Activated CD4-positive, alpha-beta T cell treated with anti-CD3 and anti-CD28 coated beads, Interleukin-2, amount 10 ng/mL, durations not matched to agents 7 days and 5 days (primary cell): ENCODE measurements around the gene PLIN1. TPM values are rescaled to one million over a fixed set of nuclear protein-coding genes. Genes with fewer than 3 reads are reported as not detected.

Source experiments
- CTCF ChIA-PET: fragments of 350-600 bp; sonication (Branson Sonifier 250); formaldehyde crosslinking; loops from one replicate; lab custom pipeline; 2021; ENCODE audit warnings: antibody characterized with exemption; lab: Charles Lee
- POLR2A ChIA-PET: fragments of 350-600 bp; sonication (Branson Sonifier 250); formaldehyde crosslinking; loops from one replicate; lab custom pipeline; 2021; ENCODE audit warnings: antibody characterized with exemption; lab: Charles Lee
- DNase-seq: peaks from one replicate; pipeline ENCODE4 v3.0.0-alpha.2; 2020
- H3K27ac Mint-ChIP-seq: one replicate; pipeline ENCODE4 v1.8.0; 2021; ENCODE audit warnings: mild to moderate bottlenecking, moderate library complexity, mixed read lengths
- H3K27me3 Mint-ChIP-seq: one replicate; pipeline ENCODE4 v1.8.0; 2021; ENCODE audit warnings: mixed read lengths
- H3K36me3 Mint-ChIP-seq: one replicate; pipeline ENCODE4 v1.8.0; 2021; ENCODE audit warnings: low read depth, mixed read lengths
- H3K4me1 Mint-ChIP-seq: one replicate; pipeline ENCODE4 v1.8.0; 2021; ENCODE audit warnings: mixed read lengths
- H3K4me3 Mint-ChIP-seq: one replicate; pipeline ENCODE4 v1.8.0; 2021; ENCODE audit warnings: mild to moderate bottlenecking, moderate library complexity, mixed read lengths
- H3K9me3 Mint-ChIP-seq: one replicate; pipeline ENCODE4 v1.8.0; 2021; ENCODE audit warnings: mixed read lengths
- total RNA-seq, 2 experiments: library from RNA; stranded (reverse); gene quantifications; one replicate each; pipeline ENCODE4 v1.2.3, GENCODE V29; 2021

The PLIN1 gene
- total RNA-seq, 2 experiments from 2014 or later: 0.07 TPM; not detected in 1

- no peak overlapping the region for H3K27ac Mint-ChIP-seq
- no peaks in the 10 kb centered on the region for H3K9me3 Mint-ChIP-seq
- H3K36me3 Mint-ChIP-seq: peaks cover 2% of the 10 kb centered on the region
- ChIA-PET POLR2A (no interaction called here), CTCF (no interaction called here)
- peak overlapping the region; percentile 57 for H3K4me3 Mint-ChIP-seq
- DNase-seq: no peak
- H3K4me1 Mint-ChIP-seq: peaks cover 14% of the 10 kb centered on the region
- peaks cover 57% of the 10 kb centered on the region for H3K27me3 Mint-ChIP-seq
Observed at GRCh38 chr15:89656116-89656815, 22.9 kb downstream of the PLIN1 start.

- POLR2A ChIA-PET: no interaction called here
- Mint-ChIP-seq H3K9me3 (no peaks in the 10 kb centered on the region), H3K4me1 (peaks cover 14% of the 10 kb centered on the region), H3K27me3 (peaks cover 48% of the 10 kb centered on the region), H3K27ac (peak within 1 kb of the TSS; percentile 47), H3K4me3 (peak within 1 kb of the TSS; percentile 57), H3K36me3 (peaks cover 2% of the 10 kb centered on the region)
- CTCF ChIA-PET: no interaction called here
- no peak for DNase-seq
Observed at GRCh38 chr15:89654847-89655805, 24.0 kb downstream of the PLIN1 start, which contains the start of gene KIF7. Gene KIF7 (minus strand): TSS chr15:89655467. CDS start chr15:89652930, 2,537 bp downstream.

GRCh38 chr15:89654301-89654761, 24.8 kb downstream of the PLIN1 start:
- H3K27me3 Mint-ChIP-seq: peaks cover 41% of the 10 kb centered on the region
- peaks cover 14% of the 10 kb centered on the region for H3K4me1 Mint-ChIP-seq
- peaks cover 2% of the 10 kb centered on the region for H3K36me3 Mint-ChIP-seq
- ChIA-PET POLR2A (no interaction called here), CTCF (no interaction called here)
- no peaks in the 10 kb centered on the region for H3K9me3 Mint-ChIP-seq
- H3K27ac Mint-ChIP-seq: no peak overlapping the region
- peak overlapping the region; percentile 53 for H3K4me3 Mint-ChIP-seq
- no peak for DNase-seq

- Mint-ChIP-seq H3K27ac (no peak overlapping the region), H3K4me3 (no peak overlapping the region), H3K9me3 (no peaks in the 10 kb centered on the region), H3K36me3 (peaks cover 2% of the 10 kb centered on the region), H3K4me1 (peaks cover 14% of the 10 kb centered on the region), H3K27me3 (peaks cover 35% of the 10 kb centered on the region)
- no peak for DNase-seq
- ChIA-PET CTCF (no interaction called here), POLR2A (no interaction called here)
Observed at GRCh38 chr15:89653578-89653977, 25.6 kb downstream of the PLIN1 start.

GRCh38 chr15:89652666-89653065, 26.5 kb downstream of the PLIN1 start:
- no peaks in the 10 kb centered on the region for H3K9me3 Mint-ChIP-seq
- peaks cover 2% of the 10 kb centered on the region for H3K36me3 Mint-ChIP-seq
- CTCF ChIA-PET: no interaction called here
- H3K4me3 Mint-ChIP-seq: no peak overlapping the region
- H3K4me1 Mint-ChIP-seq: peaks cover 14% of the 10 kb centered on the region
- H3K27me3 Mint-ChIP-seq: peaks cover 33% of the 10 kb centered on the region
- POLR2A ChIA-PET: no interaction called here
- H3K27ac Mint-ChIP-seq: no peak overlapping the region
- no peak for DNase-seq

GRCh38 chr15:89652131-89652530, 27.0 kb downstream of the PLIN1 start:
- H3K4me1 Mint-ChIP-seq: peaks cover 17% of the 10 kb centered on the region
- H3K27ac Mint-ChIP-seq: no peak overlapping the region
- H3K36me3 Mint-ChIP-seq: peaks cover 2% of the 10 kb centered on the region
- POLR2A ChIA-PET: no interaction called here
- H3K9me3 Mint-ChIP-seq: no peaks in the 10 kb centered on the region
- peaks cover 30% of the 10 kb centered on the region for H3K27me3 Mint-ChIP-seq
- H3K4me3 Mint-ChIP-seq: no peak overlapping the region
- CTCF ChIA-PET: no interaction called here
- DNase-seq: no peak

GRCh38 chr15:89649716-89650115, 29.5 kb downstream of the PLIN1 start:
- CTCF ChIA-PET: interaction anchor here (0.6 kb wide), 1 partner anchor 62 kb away, joined by 3 read pairs; no protein-coding TSS in a partner anchor
- peaks cover 9% of the 10 kb centered on the region for H3K4me1 Mint-ChIP-seq
- peaks cover 12% of the 10 kb centered on the region for H3K27me3 Mint-ChIP-seq
- H3K4me3 Mint-ChIP-seq: no peak overlapping the region
- H3K9me3 Mint-ChIP-seq: no peaks in the 10 kb centered on the region
- no peaks in the 10 kb centered on the region for H3K36me3 Mint-ChIP-seq
- H3K27ac Mint-ChIP-seq: no peak overlapping the region
- POLR2A ChIA-PET: no interaction called here
- no peak for DNase-seq

GRCh38 chr15:89649013-89649625, 30.0 kb downstream of the PLIN1 start:
- Mint-ChIP-seq H3K27ac (no peak overlapping the region), H3K4me3 (no peak overlapping the region), H3K4me1 (peaks cover 3% of the 10 kb centered on the region), H3K27me3 (peaks cover 6% of the 10 kb centered on the region), H3K9me3 (no peaks in the 10 kb centered on the region), H3K36me3 (no peaks in the 10 kb centered on the region)
- POLR2A ChIA-PET: no interaction called here
- CTCF ChIA-PET: interaction anchor here (0.6 kb wide), 1 partner anchor 63 kb away, joined by 3 read pairs; no protein-coding TSS in a partner anchor
- no peak for DNase-seq

GRCh38 chr15:89648106-89649012, 30.8 kb downstream of the PLIN1 start:
- peaks cover 3% of the 10 kb centered on the region for H3K4me1 Mint-ChIP-seq
- CTCF ChIA-PET: no interaction called here
- POLR2A ChIA-PET: no interaction called here
- H3K9me3 Mint-ChIP-seq: no peaks in the 10 kb centered on the region
- H3K27ac Mint-ChIP-seq: no peak overlapping the region
- no peak overlapping the region for H3K4me3 Mint-ChIP-seq
- H3K36me3 Mint-ChIP-seq: no peaks in the 10 kb centered on the region
- no peak for DNase-seq
- peaks cover 4% of the 10 kb centered on the region for H3K27me3 Mint-ChIP-seq

- no peaks in the 10 kb centered on the region for H3K27me3 Mint-ChIP-seq
- peaks cover 3% of the 10 kb centered on the region for H3K4me1 Mint-ChIP-seq
- H3K4me3 Mint-ChIP-seq: no peak overlapping the region
- no peaks in the 10 kb centered on the region for H3K9me3 Mint-ChIP-seq
- peak; percentile 71 for DNase-seq
- no peak overlapping the region for H3K27ac Mint-ChIP-seq
- CTCF ChIA-PET: interaction anchor here (0.7 kb wide), 1 partner anchor 359 kb away, joined by 3 read pairs; no protein-coding TSS in a partner anchor
- POLR2A ChIA-PET: no interaction called here
- H3K36me3 Mint-ChIP-seq: no peaks in the 10 kb centered on the region
Observed at GRCh38 chr15:89647191-89647851, 31.8 kb downstream of the PLIN1 start.

- Mint-ChIP-seq H3K4me3 (no peak overlapping the region), H3K27me3 (no peaks in the 10 kb centered on the region), H3K9me3 (no peaks in the 10 kb centered on the region), H3K36me3 (no peaks in the 10 kb centered on the region), H3K4me1 (peaks cover 3% of the 10 kb centered on the region), H3K27ac (no peak overlapping the region)
- POLR2A ChIA-PET: interaction anchor here (0.6 kb wide), 1 partner anchor 551 kb away, joined by 7 read pairs; no protein-coding TSS in a partner anchor
- CTCF ChIA-PET: interaction anchor here (0.6 to 1.1 kb wide), 2 partner anchors 19 to 53 kb away, joined by 3 read pairs; no protein-coding TSS in a partner anchor
- DNase-seq: no peak
Observed at GRCh38 chr15:89646416-89647141, 32.6 kb downstream of the PLIN1 start.
